Activated naive CD4-positive, alpha-beta T cell treated with anti-CD3 and anti-CD28 coated beads, Interleukin-2, amount 50 U/mL, for 16 hours (primary cell): ENCODE results near the gene PTPRN2.

ENCODE experiments used
- DNase-seq: peaks from one replicate; pipeline ENCODE4 v3.0.0-alpha.2; 2020

PTPRN2 gene

DNA sequence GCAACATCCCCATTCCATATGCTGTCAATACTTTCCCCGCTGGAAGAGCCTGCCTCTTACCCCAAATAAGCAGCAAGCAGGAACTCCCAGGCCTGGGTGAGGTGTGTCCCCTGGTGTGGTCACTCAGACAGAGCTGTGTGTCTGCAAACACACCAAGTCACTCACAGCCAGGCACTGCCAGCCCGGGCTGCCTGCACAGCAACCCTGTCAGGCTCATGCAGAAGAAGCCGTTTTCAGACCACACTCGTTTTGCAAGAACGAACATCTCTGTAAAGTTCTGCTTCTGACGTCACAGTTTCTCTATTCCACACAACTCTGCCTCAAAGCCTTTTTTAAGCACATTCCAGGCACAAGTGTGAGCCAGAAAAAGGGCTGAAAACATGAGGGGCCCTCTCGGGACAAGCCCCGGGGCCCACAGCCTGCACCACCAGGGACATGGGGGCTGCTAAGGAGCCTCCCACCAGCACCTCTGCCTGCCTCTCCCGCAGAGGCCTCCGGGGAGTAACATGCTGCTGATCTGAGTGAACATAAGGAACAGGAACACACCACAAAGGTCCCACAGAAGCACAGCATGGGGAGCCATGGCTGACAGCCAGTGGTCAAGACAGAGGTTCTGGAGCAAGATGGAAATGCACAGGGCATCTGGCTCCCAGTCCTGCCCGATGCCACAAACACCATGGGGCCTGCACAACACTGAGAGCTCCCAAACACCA is 11.4 kb downstream of the PTPRN2 start:
- no peak for DNase-seq

DNA sequence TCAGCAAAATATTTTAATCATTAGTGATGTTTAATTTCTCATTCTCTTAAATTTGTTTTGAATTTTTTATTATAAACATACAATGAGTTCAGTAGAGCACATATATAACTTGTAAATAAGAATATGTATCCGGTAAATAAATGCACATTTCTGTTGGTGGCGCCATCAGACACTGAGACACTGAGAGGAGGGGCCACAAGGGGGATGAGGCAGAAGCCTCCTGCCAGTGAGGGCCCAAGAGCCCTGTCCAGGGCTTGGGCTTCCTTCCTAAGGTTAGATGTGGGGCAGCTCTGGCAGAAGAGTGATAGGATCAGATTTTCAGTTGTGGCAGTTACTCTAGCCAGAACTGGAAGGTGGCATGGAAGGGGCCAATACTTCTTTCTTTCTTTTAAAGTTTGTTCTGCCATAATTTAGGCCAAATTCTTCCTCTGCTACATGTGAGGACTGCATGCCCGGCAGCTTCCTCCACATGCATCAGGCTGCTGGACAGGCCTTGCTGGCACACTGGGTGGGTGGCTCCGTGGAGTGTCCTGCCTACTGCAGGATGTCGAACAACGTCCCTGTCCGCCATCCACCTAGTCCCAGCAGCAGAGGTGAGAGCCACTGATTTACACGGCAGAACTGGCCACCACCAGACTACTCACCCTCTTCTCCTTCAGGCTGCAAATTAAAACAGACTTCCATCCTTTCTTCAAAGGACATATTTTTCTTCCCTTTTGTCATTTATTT is 13.2 kb downstream of the PTPRN2 start:
- DNase-seq = no peak

DNA sequence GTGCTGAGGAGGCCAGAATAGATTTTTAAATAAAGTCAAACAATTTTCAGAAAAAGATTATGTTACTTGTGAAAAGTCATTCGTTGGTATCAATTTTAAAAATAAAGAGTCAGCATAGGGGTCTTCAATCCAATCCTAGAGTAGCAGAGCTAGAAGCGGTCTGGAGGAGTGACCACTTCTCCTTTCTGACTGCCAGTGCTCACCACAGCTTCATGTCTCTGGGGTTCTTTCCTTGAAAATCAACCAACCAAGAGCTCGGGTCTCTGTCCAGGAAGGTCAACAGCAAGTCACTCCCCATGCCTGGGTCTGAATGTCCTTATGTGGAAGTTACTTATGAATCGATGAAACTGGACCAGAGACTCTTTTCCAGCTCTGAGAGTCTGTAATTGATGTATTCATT is 14.3 kb downstream of the PTPRN2 start:
- DNase-seq = no peak

DNA sequence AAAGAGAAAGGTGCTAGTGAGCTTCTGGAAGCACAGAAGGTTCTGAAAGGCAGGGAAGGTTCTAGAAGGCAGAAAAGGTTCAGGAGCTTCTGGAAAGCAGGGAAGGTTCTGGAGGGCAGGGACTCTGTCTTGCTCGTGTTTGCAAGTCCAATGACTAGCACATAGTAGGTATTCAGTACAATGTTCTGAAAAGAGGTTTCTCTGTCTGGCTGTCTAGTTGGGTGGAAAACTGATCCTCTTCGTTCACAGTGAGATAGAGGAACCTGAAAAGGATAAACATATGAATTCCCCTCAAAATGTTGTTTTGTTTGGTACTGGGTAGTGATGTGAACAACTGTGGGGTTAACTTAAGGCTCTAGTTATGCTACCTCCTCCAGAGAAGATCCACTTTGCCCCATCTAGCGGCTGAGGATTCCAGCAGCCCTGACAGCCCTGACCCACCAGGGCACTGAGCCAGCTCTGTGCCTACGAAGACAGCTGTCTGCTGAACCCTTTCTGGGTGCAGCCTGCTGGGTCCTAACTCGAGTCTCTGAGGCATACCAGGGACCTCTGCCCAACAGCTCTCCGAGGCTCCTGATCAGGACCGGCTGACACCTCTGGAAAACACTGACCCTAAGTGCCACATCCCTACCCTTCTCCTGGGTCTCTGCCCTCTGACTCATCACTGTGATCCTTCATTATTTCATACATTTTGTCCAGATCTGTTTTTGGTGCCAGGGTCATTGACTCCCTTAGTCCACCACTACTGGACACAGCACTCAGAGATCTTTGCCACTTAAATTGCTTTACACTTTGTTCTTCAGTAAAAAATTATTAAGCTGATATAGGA is 15.4 kb downstream of the PTPRN2 start:
- DNase-seq = no peak

DNA sequence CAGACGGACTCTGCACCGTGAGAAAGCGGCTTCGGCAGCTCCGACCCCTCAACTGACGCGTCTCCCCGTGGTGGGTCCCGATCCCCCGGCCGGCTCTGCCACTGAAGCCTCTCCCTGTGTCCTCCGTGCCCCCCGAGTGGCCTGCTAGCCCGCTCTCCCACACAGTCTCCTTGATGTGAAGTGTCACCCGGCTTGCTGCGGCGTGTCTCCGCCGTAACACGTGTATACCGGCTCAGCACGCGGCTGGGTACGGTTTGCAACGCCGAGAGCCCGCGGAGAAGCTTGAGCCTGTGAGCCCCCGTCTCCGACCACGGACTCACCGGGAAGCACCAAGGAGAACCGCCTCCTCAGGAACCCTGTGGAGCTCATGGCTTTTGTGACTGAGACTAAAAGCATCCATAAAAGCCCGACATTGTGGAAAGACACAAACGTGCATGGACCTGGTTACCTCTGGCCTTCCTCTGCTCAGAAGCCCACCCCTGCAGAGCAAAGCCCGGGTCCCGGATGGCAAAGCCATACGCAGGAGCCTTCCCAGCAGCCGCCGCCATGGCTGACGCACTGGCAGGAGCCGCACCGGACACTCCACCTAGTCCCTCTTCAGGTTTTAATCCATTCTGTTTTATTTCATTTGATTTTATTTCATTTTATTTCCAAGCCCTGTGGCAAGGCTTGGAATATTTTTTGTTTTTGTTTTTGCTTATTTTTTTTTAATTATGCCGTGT is 17.0 kb downstream of the PTPRN2 start:
- DNase-seq = no peak

DNA sequence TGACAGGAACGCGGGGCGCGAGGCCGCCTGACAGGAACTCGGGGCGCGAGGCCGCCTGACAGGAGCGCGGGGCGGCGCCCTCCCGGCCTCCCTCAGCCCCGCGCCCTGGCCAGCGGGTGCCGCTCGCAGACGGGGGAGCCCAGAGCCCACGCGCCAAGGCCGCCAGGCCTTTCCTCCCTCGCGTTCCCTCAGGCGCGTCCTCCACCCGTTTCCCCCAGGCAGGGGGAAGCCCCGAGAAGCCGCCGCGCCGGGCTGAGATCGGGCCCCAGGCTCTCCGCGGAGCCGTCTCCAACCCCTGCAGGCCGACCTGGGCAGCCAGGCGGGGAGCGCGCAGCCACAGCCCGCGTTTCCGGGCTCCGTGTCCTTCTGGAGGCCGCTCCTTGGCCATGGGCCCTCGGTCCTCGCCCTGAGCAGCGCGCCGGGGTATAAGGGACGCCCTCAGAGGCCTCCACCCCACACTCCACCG is 17.7 kb downstream of the PTPRN2 start:
- no peak for DNase-seq

DNA sequence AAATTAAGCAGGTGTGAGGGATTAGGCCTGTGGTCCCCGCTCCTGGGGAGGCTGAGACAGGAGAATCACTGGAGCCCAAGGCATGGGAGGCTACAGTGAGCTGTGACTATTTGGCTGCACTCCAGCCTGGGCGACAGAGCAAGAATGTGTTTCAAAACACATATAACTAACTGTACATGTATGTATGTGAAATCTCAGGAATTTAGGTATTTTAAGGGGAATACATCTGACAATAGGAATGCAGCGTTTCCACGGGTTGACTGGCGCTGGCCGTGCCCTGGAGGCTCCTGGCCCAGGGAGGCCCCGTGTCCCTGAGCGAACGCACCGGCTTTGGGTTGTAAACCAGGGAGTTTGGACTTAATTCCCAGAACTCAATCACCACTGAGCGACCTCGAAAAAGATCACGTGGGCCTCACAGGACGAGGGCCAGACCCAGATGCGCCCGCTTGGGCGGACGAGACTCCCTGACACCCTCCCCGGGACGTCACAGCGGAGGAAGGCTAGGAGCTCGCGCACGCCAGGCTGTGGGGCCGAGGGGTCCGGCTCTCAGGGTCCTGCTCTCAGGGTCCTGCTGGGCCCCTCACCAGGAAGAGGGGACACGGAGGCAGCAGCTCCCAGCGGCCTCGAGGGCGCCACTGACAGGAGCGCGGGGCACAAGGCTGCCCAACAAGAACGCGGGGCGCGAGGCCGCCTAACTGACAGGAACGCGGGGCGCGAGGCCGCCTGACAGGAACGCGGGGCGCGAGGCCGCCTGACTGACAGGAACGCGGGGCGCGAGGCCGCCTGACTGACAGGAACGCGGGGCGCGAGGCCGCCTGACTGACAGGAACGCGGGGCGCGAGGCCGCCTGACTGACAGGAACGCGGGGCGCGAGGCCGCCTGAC is 18.4 kb downstream of the PTPRN2 start:
- DNase-seq = no peak

DNA sequence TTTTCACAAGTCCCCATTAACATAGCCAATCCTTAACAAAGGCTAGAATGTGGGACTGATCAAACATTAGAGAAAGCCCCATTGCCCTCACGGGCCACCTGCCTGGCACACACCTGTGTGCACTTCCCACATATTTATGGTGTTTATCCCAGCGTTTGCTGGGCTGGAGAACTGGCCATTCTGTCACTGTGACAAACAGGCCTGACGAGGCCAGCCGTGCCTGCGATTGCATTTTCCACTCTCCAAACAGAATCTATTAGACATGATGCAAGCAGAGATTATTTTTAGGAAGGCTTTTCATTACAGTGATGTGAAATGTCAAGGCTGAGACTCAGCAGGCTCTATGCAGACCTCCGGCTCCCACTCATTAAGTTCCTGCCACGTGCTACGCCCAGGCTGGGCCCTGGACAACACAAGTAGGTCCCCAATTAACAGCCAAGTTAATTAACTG is 20.4 kb downstream of the PTPRN2 start:
- DNase-seq = no peak

DNA sequence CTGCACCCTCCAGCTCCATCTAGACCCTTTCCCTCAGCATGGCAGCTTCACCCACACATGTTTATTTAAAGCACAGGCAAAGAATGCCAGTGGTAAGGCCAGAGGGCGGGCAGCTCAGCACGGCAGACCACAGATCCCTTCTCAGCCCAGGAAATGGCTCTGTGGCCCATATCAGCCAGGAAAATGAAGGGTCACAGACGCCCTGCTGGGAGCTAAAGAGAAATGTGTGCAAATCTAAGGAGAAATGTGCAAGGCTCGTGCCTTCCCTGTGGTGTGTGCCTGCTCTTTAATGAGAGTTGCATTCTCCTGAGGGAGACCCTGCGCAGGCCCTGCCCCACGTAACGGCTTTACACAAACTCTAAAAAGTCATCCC is 23.0 kb downstream of the PTPRN2 start:
- no peak for DNase-seq

DNA sequence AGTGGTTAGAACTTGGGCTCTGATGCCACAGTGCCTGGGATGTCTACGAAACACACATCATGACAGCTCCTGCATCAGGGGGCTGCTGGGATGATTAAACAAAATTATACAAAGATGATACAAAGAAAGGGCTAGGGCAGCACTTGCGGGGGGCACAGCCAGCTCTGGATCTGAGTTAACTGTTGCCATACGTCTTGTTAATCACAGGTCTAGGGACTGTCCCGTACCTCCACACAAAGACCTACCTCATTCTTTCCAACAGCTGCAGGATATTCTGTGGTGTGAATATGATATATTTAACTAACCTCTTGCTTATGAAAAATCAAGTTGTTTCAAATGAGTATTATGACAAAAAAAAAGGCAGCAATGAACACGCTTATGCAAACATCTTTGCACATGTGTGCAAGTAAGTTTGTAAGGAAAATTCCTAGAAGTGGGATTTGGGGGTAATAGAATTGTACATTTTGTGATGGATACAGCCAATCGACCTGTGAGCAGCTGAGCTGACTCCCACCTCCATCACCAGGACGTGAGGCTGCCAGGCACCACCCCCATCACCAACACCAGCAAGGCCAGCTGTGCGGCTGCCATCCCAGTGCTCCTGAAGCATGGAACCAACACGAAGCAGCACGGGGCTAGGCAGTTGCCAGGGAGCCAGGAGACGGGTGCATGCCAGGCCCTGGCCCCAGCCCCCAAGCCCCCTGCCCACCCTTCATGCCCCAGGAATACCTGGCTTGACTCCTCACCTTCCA is 23.5 kb downstream of the PTPRN2 start:
- DNase-seq = no peak

DNA sequence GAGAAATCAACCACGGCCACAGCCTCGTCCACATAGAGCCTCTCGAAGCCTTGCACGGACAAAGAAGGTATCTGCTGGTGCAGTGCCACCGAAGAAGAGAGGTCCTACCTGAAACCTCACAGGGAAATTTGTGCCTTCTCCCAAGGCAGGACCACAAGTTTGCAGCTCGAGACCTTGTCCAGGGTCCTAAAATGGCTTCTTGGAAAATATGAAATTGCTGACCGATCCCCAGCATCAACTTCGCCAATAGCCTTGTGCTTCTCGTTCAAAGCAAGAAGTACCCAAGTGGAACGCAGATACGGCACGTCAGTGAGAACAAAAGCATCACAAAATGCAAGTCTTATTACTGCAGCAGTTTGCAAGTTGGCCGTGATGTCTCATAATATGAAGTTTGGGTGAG is 24.6 kb downstream of the PTPRN2 start:
- DNase-seq = no peak

DNA sequence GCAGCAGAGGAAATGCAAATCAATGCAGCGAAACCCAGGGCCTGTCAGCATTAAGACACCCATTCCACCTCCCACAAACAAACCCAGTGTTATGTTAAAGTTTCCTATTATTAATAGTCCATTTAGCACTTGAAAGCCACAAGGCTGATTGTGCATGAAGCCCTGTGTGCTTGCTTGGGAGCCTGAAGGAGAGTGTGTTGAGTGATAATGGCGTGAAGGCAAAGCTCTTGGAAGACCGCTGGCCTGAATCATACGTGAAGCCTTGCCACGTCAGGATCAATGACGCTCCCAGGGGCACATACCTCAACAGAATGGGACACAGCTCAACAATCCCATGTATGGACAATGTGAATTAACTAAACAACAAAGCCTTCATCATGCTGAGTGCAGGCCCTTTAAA is 25.1 kb downstream of the PTPRN2 start:
- DNase-seq = no peak

DNA sequence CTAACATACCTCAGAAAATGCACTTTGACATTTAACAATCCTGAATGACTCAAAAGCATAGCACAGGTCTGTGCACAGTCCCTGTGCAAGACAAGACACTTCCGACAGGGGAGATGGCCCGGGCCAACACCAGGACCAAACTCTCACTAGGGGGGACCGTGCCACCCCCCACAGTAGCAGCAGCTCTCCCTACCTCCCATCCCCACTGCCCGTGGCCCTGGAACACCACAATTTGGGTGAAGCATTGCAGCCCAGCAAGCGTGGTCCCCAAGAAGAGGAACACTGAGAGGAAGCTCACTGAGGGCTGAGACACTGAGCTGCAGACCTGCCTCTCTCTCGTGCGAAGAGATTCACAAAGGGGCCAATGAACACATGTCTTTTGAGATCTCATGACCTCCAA is 26.0 kb downstream of the PTPRN2 start:
- DNase-seq = no peak

DNA sequence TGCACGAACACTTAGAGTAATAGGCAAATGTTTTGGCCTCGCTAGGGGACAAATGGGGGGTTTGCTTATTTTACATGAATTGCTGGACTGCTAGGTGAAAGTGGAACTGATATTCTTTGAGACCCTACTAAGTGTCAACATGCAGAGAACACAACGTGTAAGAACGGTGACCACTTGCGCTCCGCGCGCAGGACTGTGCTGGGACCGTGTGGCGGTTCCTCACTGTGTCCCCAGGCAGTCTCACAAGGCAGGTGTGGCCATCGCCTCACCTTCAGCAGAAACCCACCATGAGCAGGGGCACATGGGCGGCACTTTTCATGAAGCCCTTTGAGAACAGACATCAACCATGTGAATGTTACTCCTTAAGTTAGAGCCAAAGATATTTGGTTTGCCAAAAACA is 27.2 kb downstream of the PTPRN2 start:
- DNase-seq = no peak

DNA sequence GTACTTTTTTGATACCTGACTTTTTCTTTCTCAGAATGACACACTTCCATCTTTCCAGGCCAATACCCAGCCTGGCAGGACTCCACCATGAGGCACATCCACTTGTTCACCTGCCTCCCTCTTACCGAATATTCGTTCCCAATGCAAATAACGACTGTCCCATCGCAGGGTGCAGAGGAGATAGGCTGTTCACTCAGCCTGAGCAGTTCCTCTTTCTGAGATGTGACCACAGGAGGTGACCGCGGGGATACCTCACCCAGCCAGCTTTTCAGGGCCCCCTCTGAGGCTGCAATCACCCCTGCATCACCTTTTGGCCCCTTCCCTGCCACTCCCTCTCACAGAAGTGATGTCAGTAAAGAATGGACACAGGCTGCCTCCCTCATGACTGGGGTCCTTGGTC is 28.3 kb downstream of the PTPRN2 start:
- no peak for DNase-seq

DNA sequence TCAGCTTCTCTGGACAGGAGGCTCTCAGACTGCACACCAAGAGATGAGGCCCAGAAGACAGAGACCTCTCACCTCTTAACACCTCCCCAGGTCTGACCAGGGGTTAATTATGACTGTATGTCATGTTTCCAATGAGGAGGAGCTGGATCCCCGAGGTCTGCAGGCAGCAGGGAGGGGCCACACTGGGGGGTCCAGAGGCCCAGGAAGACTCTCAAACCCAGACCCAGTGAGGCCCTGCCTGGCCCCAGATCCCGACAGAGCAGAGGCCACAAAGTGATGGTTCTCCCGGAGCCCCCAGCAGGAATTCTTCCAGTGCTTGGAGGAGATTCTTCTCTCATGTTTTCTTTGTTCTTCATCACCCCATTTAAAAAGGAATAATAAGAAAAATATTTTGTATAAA is 28.8 kb downstream of the PTPRN2 start:
- no peak for DNase-seq

DNA sequence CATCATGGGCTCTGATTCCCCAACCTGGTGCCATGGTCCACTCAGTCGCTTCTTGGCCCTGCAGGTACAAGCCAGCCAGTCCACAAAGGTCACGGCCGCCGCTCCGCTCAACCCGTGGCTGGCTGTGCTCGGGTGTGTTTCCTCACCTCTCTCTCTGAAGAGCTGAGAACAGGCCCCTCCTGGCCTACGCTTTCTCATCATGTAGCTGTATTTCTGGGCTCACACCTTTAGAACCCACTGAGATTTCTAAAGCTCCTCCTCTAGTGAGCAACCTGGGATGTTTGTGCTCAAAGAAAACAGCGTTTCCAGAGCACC is 30.2 kb downstream of the PTPRN2 start:
- DNase-seq = no peak

DNA sequence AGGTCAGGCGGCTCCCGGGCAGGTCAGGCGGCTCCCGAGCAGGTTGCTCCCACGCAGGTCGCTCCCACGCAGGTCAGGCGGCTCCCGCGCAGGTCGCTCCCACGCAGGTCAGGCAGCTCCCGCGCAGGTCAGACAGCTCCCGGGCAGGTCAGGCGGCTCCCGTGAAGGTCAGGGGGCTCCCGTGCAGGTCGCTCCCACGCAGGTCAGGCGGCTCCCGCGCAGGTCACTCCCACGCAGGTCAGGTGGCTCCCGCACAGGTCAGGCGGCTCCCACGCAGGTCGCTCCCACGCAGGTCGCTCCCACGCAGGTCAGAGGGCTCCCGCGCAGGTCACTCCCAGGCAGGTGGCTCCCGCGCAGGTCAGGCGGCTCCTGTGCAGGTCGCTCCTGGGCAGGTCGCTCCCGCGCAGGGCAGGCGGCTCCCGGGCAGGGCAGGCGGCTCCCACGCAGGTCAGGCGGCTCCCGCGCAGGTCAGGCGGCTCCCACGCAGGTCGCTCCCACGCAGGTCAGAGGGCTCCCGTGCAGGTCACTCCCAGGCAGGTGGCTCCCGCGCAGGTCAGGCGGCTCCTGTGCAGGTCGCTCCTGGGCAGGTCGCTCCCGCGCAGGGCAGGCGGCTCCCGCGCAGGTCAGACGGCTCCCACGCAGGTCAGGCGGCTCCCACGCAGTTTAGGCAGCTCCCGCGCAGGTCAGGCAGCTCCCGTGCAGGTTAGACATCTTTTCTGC is 30.7 kb downstream of the PTPRN2 start:
- DNase-seq = no peak

DNA sequence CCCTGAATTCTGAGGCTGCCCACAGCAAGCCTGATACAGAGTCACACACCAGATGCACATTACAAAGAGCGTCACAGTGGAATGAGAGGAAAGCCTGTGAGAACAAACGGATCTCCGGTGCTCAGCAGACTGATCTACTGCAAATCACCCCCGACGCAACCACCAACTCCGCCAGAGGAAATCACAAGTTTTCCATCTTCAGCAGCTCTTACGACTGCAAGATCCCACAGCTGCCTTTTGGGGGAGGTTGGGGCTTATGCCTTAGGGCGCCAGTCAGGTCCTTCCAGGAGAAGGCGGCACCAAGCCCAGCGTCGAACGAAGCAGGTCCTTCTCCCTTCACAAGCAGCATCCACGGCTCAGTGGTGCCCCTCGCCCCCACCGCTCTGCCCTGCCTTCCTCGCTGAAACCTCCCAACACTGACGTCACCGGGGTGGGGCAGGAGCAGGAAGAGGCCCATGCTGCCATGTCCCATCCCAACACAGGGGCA is 32.5 kb downstream of the PTPRN2 start:
- DNase-seq = no peak

DNA sequence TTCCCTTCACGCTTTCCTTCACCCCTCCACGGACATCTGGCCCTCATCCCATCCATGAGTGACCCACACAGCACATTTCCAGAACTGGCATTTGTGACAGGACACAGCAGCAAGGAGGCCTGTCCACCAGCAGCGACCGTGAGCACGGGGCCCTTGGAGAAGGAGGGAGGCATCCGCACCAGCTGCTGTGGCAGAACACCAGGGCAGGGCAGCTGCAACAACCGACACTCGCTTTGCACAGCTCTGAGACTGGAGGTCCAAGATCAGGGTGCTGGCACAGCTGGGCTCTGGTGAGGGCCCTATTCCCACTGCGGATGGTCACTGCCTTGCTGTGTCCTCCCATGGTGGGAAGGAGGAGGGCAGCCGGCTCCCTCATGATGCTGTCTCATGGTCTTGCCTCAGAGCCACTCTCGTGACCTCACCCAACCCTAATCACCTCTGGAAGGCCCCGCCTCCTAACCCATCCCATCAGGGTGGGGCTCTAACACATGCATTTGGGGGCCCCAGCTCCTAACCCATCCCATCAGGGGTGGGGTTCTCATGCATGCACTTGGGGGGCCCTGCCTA is 36.7 kb downstream of the PTPRN2 start:
- no peak for DNase-seq
